GM20431 (cell line): ENCODE measurements around the gene EFNA4.

Source experiments
- in situ Hi-C: fragments of 300-500 bp; cut with MseI, MboI; formaldehyde crosslinking; loops from one replicate; pipeline ENCODE4 v1.15.0; 2020; ENCODE audit warnings: low sequenced_read_pairs; ENCODE audit not compliant: unreplicated experiment

Gene EFNA4

GRCh38 chr1:155071701-155072100 is 8.2 kb downstream of the EFNA4 start:
- in situ Hi-C loops: no loop called here

DNA sequence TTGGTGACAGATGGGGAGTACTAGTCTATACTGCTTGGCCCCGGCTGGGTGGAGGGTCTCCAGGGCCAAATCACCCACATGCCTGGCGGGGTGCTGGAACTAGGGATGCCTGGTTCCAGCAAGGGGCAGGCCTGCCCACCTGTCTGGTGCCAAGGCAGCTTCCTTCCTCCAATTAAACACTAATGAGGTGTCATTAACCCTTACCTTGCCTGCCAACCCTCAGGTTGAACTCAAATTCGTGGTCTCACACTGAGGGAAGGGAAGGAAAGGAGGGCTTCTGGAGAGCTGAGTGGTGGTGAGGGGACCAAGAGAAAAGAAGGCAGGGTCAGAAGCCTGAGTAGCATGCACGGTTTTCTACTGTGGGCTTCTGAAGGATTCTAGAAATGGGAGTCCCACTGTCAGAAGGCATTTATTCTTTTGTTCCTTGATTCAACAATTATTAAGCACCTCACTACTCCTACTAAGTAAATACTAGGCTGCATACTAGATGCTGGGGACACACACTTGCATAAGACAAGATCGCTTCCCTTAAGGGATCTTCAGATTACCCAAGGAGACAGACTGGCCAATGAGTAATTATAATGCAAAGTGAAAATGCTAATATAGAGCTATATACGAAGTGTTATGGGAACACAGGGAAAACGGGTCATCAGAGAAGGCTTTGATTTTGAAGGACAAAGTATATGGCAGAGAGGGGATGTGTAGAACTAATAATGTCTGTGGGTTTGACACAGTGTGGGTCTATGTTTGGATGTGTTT is 9.2 kb downstream of the EFNA4 start:
- in situ Hi-C loops: no loop called here

- in situ Hi-C loops: no loop called here
These were observed 10.1 kb downstream of the EFNA4 start for GRCh38 chr1:155073377-155074242.

GRCh38 chr1:155075535-155075934 is 12.0 kb downstream of the EFNA4 start:
- in situ Hi-C loops: no loop called here

DNA sequence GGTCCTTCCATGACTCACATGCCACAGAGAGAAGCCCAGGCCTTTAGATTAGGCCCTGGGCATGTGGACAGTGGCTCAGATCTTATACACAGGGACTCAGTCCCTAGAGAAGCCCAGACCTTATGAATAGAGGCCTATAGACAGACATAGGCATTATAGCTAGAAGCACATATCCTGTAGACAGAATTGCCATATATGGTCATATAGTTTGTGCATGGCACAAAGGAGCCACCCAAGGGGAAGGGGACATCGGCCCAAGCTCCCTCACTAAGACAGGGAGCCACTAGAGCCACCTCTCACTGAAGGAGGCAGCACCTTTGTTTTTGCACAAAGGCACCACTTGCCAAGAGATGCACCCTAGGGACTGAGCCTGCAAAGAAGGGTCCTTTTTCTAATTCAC is 12.8 kb downstream of the EFNA4 start:
- in situ Hi-C loops: no loop called here

DNA sequence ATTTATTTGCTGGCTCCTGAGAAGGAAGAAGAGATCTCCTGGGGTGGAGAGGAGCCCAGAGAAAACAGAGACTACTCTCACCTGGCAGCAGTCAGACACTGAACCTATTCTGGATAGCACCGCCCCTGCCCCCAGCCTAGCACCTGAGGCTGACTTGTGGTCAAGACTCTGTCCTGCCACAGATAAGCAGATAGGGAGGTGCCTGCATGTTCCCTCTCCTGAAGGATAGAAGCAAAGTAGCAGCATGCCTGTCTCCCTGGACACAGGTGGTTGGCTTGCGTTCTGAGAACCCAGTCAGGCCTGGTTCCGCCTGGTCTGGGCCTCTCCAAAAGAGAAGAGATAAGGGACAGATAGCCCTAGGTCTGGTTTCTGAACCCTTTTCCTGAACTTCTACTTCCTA is 13.8 kb downstream of the EFNA4 start:
- in situ Hi-C loops: no loop called here

DNA sequence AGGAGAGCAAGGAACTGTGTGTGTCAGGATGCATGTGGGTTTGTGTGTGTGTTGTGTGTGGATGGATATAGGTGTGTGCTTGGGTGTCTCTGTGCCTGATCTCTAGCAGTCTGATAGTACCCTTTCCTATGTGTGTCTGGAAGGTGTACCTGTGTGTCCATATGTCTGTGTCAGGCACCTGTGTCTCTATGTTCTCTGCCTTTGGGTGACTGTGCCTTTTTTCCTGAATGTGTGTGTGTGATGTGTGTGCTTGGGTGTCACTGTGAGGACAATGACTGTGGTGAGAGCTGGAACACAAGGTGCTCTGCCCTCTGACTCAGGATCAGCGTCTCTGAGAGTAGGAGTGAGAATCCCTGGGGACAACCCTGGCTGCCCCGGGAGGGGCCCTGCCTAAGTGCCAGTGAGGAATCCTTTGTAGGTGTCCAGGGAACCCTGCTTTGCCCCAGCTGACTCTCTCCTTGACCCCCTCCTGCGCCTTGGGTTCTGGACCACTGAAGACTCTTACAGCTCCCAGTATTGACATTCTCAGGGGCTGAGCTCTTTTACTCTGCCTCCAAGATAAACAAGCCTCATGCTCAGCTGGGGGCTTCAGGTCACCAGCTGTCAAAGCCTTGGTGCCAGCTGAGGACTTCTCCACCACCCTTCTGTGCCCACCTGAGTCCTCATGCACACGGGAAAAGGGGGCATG is 14.4 kb downstream of the EFNA4 start:
- in situ Hi-C loops: no loop called here

DNA sequence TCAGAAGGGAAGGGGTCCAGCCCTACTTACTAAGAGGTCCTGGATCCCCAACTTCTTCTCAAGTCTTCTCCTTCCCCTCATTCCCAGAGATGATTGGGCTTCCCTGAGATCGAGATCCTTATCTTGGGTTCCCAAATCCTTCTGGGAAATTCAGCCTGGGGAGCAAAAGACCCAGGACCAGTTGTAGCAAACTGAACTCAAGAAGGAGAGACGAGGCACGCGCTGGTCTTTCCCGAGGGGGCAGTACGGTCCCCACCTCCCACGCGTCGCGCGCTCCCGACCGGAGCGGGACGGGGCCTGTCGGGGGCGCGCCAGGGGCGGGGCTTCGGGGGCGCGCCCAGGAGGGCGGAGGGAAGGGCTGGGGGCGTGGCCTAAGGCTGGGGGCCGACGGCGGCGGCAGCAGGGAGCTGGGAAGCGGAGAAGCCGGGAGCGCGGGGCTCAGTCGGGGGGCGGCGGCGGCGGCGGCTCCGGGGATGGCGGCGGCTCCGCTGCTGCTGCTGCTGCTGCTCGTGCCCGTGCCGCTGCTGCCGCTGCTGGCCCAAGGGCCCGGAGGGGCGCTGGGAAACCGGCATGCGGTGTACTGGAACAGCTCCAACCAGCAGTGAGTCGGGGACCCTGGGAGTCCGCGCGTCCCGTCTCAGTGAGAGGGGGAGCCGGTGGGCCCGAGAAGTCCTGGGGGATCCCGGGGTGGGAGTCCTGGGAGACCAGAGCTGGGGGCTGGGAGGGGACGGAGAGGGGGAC is 15.1 kb downstream of the EFNA4 start, which contains the start of gene EFNA3:
TSS of gene EFNA3 (plus strand) at position 369 of the 741 bp plus-strand sequence. CDS start at position 474, 105 bp downstream.
- in situ Hi-C loops: no loop called here

DNA sequence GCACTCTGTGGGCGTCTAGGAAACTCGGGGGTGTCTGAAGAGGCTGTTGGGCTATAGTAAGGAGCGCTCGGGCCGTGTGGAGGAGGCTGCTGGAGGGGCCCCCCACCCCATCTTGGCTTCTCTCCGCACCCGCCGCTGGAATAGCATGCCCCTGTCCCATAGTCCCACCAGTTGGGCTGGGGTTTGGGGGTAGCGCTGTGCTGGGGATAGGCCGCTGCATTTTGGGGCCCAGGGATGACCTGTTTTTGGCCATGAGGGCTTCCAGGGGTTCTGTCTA is 15.6 kb downstream of the EFNA4 start:
- in situ Hi-C loops: no loop called here

- in situ Hi-C loops: no loop called here
These were observed 16.2 kb downstream of the EFNA4 start for GRCh38 chr1:155079487-155080311.

DNA sequence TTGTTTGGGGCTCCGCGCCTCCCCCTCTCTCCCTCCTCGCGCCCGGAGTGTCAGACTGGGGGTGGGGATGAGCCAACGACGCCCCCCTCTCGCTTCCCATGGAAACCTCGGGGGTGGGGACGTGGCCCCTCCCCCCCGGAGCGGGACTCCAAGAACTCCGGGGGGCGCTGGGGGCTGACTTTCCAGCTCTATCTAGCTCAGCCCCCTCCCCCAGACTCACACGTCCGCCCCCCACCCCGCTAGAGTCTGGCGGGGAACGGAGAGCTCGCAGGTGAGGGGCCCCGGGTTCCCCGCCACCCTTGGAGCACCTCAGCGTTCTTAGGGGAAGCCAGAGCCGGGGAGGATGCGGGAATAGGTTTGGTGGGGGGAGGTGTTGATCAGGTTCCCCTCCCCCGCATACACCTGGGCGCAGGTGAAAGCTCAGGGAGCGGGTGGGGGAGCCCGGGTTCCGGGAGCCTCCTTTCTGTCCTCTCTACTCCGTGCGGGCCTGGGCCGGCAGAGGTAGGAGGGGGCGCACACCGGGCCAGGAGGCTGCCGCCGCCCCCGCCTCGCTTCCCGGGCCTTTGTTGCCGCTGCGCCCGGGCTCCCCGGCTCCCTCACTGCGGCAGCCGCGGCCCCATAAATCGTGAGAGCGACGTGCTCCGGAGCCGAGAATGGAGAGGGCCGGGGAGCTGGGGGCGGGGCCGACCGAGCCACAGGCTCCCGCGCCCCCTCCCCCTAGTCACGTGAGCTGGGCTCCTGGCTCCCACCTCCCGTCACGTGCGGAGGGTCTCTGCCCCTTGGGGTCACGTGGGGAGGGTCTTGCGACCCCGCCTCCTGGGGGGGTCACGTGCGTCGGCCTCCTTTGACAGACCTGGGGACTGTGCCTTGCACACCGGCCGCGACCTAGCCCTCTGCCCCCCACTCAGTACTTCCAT is 17.0 kb downstream of the EFNA4 start:
- in situ Hi-C loops: no loop called here

GRCh38 chr1:155081472-155082300 is 18.1 kb downstream of the EFNA4 start:
- in situ Hi-C loops: no loop called here

DNA sequence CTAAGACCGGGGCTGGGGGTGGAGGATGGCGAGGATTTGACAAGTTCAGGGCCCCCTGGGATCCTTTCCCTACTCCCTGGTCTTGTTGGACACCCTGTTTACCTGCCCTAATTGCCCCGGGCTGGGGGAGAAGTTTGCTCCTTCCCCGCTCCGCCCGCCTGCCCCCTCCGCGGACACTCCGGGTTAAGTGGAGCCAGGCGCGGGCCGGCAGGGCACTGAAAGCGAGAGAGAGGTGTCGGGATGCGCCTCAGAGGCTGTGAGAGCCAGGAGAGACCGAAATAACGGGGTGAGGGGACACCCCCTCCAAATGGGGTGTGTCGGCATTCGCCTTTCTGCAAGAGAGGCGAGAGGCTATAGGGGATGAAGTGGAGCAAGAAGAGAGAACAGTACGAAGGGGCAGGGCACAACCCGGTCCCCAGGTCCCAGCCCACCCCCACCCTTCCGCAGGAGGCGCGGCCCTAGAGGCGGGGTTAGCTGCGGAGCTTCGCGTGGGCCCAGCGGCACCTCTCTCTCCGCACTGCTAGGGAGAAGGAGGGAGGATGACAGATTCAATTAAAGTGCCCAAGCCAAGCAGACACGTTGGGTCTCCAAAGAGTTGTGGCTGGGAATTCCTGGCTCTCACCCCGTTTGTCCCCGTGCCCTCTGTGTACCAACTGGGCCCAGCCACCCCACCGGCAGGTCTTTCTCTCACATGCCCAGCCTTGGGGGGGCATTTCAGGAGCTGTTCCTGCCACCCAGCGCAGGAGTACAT is 18.9 kb downstream of the EFNA4 start:
- in situ Hi-C loops: no loop called here

- in situ Hi-C loops: no loop called here
These were observed 19.6 kb downstream of the EFNA4 start for GRCh38 chr1:155083052-155083541.

GRCh38 chr1:155083865-155084721 is 20.6 kb downstream of the EFNA4 start:
- in situ Hi-C loops: no loop called here
